Mesenchymal stem cell (in vitro differentiated cells and primary cell): ENCODE results near the gene CTXN3.
A peak's percentile ranks its signal among the peaks of the same experiment; 100 is the strongest.
"Not testable (repeated sequence)": the region's sequence is repeated elsewhere in the genome, so short reads cannot be mapped to it uniquely, and the experiment has no call there.

Experiments
- DNase-seq: peaks from one replicate; pipeline ENCODE4 v3.0.0-alpha.2; 2013
- H2AFZ ChIP-seq: one replicate; pipeline ENCODE4 v1.6.1; 2013; ENCODE audit warnings: low read depth, mild to moderate bottlenecking, control low read depth, inconsistent platforms, low read length, moderate library complexity
- H2AK5ac ChIP-seq: 2 replicates; pipeline ENCODE4 v1.6.1; 2013; ENCODE audit warnings: low read length, moderate library complexity, mild to moderate bottlenecking, inconsistent platforms; ENCODE audit not compliant: severe bottlenecking
- H2BK120ac ChIP-seq: one replicate; pipeline ENCODE4 v1.6.1; 2013; ENCODE audit warnings: low read depth, mild to moderate bottlenecking, inconsistent platforms, low read length, moderate library complexity
- H2BK12ac ChIP-seq, 2 experiments: one replicate each; pipeline ENCODE4 v1.6.1; 2013; ENCODE audit warnings: inconsistent platforms in 2 of 2, low read length in 2 of 2, mild to moderate bottlenecking in 2 of 2, moderate library complexity in 2 of 2, control low read depth in 1 of 2
- H2BK15ac ChIP-seq: one replicate; pipeline ENCODE4 v1.6.1; 2013; ENCODE audit warnings: mild to moderate bottlenecking, low read depth, inconsistent platforms; ENCODE audit not compliant: poor library complexity, severe bottlenecking
- H2BK5ac ChIP-seq: 2 replicates; pipeline ENCODE4 v1.6.1; 2013; ENCODE audit warnings: low read depth, mild to moderate bottlenecking, low read length, control low read depth, inconsistent platforms; ENCODE audit not compliant: poor library complexity, severe bottlenecking
- H3K14ac ChIP-seq, 2 experiments: one replicate each; pipeline ENCODE4 v1.6.1; 2013; ENCODE audit warnings: inconsistent platforms in 2 of 2, low read length in 2 of 2, control low read depth in 1 of 2, mild to moderate bottlenecking in 1 of 2, moderate library complexity in 1 of 2
- H3K18ac ChIP-seq, 2 experiments: one replicate each; pipeline ENCODE4 v1.6.1; 2013; ENCODE audit warnings: inconsistent platforms in 2 of 2, low read length in 2 of 2, control low read depth in 1 of 2, low read depth in 1 of 2, mild to moderate bottlenecking in 1 of 2
- H3K23ac ChIP-seq, 2 experiments: one replicate each; pipeline ENCODE4 v1.6.1; 2013; ENCODE audit warnings: inconsistent platforms in 2 of 2, low read length in 2 of 2, mild to moderate bottlenecking in 2 of 2, moderate library complexity in 2 of 2, control low read depth in 1 of 2
- H3K27ac ChIP-seq: 2 replicates; pipeline ENCODE4 v1.5.1; 2013; ENCODE audit warnings: mild to moderate bottlenecking, moderate library complexity, low read length, control low read depth, inconsistent platforms; ENCODE audit not compliant: poor library complexity, severe bottlenecking
- H3K27me3 ChIP-seq, 2 experiments: 2 replicates each; pipeline versions ENCODE4 v1.6.1 to v1.7.0; 2013; ENCODE audit warnings: low read length in 2 of 2, mild to moderate bottlenecking in 2 of 2, moderate library complexity in 2 of 2, control low read depth in 1 of 2, inconsistent platforms in 1 of 2; ENCODE audit not compliant: control insufficient read depth in 1 of 2, insufficient read depth in 1 of 2
- H3K36me3 ChIP-seq, 2 experiments: 2 replicates each; pipeline versions ENCODE4 v1.6.1 to v1.7.0; 2013; ENCODE audit warnings: low read length in 2 of 2, control low read depth in 1 of 2, inconsistent platforms in 1 of 2, low read depth in 1 of 2, mild to moderate bottlenecking in 1 of 2; ENCODE audit not compliant: insufficient read depth in 2 of 2, control insufficient read depth in 1 of 2
- H3K4ac ChIP-seq, 2 experiments: one replicate each; pipeline ENCODE4 v1.6.1; 2013; ENCODE audit warnings: inconsistent platforms in 2 of 2, low read length in 2 of 2, mild to moderate bottlenecking in 2 of 2, moderate library complexity in 2 of 2, control low read depth in 1 of 2, low read depth in 1 of 2
- H3K4me1 ChIP-seq: 2 replicates; pipeline ENCODE4 v1.6.1; 2013; ENCODE audit warnings: low read depth, low read length, control low read depth; ENCODE audit not compliant: control insufficient read depth, insufficient read depth
- H3K4me2 ChIP-seq: 2 replicates; pipeline ENCODE4 v1.6.1; 2013; ENCODE audit warnings: low read length, mild to moderate bottlenecking, inconsistent platforms; ENCODE audit not compliant: poor library complexity, severe bottlenecking
- H3K4me3 ChIP-seq, 2 experiments: 2 replicates each; pipeline versions ENCODE4 v1.5.1 to v1.7.0; 2013; ENCODE audit warnings: low read length in 2 of 2, mild to moderate bottlenecking in 2 of 2, control low read depth in 1 of 2, low read depth in 1 of 2; ENCODE audit not compliant: insufficient read depth in 1 of 2
- H3K79me1 ChIP-seq: replicated peaks from 2 replicates; pipeline ENCODE4 v1.6.1; 2013; ENCODE audit warnings: mild to moderate bottlenecking, control low read depth, low read length, inconsistent platforms; ENCODE audit not compliant: poor library complexity, severe bottlenecking
- H3K9ac ChIP-seq: 2 replicates; pipeline ENCODE4 v1.7.0; 2013; ENCODE audit warnings: mild to moderate bottlenecking, low read length, moderate library complexity
- H3K9me3 ChIP-seq: 2 replicates; pipeline ENCODE4 v1.7.0; 2013; ENCODE audit warnings: mild to moderate bottlenecking, low read length; ENCODE audit not compliant: control insufficient read depth
- H4K8ac ChIP-seq: one replicate; pipeline ENCODE4 v1.6.1; 2013; ENCODE audit warnings: inconsistent platforms, mild to moderate bottlenecking, low read length, moderate library complexity
- H4K91ac ChIP-seq: one replicate; pipeline ENCODE4 v1.6.1; 2013; ENCODE audit warnings: mild to moderate bottlenecking, low read length, inconsistent platforms
- WGBS: methylation state at CpG from one replicate; pipeline ENCODE4 v1.1.7; 2013; ENCODE audit warnings: mixed read lengths; 5-methylcytosine and 5-hydroxymethylcytosine counted together

Gene CTXN3

DNA sequence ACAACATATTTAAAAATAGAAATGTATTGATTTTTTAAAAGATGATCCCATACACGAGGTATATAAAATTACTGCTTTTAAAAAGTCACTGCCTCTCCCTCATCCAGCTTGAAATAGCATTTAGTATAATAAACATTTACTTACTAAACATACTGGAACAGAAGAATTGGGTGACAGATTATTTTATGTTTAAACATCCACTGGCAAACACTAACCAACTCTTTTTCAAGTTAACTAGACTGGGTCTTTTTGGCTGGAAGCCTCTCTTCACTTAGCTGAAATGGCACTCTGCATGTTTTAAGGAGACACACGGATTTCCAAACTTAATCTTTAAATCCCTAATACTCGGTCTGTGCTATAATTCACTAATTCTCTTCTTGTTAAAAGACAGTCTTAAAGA is 19.0 kb downstream of the CTXN3 start:
- no peak overlapping the region for H3K18ac ChIP-seq

GRCh38 chr5:127671218-127671617 is 22.3 kb downstream of the CTXN3 start:
- no peaks in the 10 kb centered on the region for H3K36me3 ChIP-seq
- H2BK12ac ChIP-seq, result no peak overlapping the region
- no peak overlapping the region for H4K91ac ChIP-seq
- no peak overlapping the region for H2AK5ac ChIP-seq
- H3K4ac ChIP-seq, result no peak overlapping the region
- no peak overlapping the region for H2BK5ac ChIP-seq
- no peak overlapping the region for H3K27ac ChIP-seq
- WGBS, result 84% methylated on average over 6 of the region's 6 CpGs
- no peak overlapping the region for H2BK15ac ChIP-seq
- no peaks in the 10 kb centered on the region for H3K79me1 ChIP-seq
- no peak overlapping the region for H3K4me2 ChIP-seq
- no peak overlapping the region for H3K14ac ChIP-seq
- H3K9ac ChIP-seq, result no peak overlapping the region
- H3K27me3 ChIP-seq, result no peaks in the 10 kb centered on the region
- no peaks in the 10 kb centered on the region for H3K9me3 ChIP-seq
- H2AFZ ChIP-seq, result no peak overlapping the region
- DNase-seq, result no peak
- H3K18ac ChIP-seq, result no peak overlapping the region
- peaks cover 5% of the 10 kb centered on the region for H3K4me1 ChIP-seq
- no peak overlapping the region for H4K8ac ChIP-seq
- no peak overlapping the region for H3K23ac ChIP-seq
- H2BK120ac ChIP-seq, result no peak overlapping the region
- no peak overlapping the region for H3K4me3 ChIP-seq

More for the DNA sequence above, 19.0 kb downstream of the CTXN3 start:
- DNase-seq, result no peak
- no peak overlapping the region for H2AK5ac ChIP-seq
- no peaks in the 10 kb centered on the region for H3K9me3 ChIP-seq
- no peaks in the 10 kb centered on the region for H3K36me3 ChIP-seq
- peaks cover 5% of the 10 kb centered on the region for H3K4me1 ChIP-seq
- no peaks in the 10 kb centered on the region for H3K27me3 ChIP-seq
- H2AFZ ChIP-seq, result no peak overlapping the region
- WGBS, result no CpG with 5 or more reads among the region's 3 CpGs
- H3K23ac ChIP-seq, result no peak overlapping the region
- H3K27ac ChIP-seq, result no peak overlapping the region
- H2BK5ac ChIP-seq, result no peak overlapping the region
- H4K8ac ChIP-seq, result no peak overlapping the region
- no peak overlapping the region for H3K9ac ChIP-seq
- H2BK12ac ChIP-seq, result no peak overlapping the region
- no peak overlapping the region for H3K4me2 ChIP-seq
- no peak overlapping the region for H3K4me3 ChIP-seq
- no peaks in the 10 kb centered on the region for H3K79me1 ChIP-seq
- H4K91ac ChIP-seq, result no peak overlapping the region
- H2BK15ac ChIP-seq, result no peak overlapping the region
- H3K4ac ChIP-seq, result no peak overlapping the region
- H3K14ac ChIP-seq, result no peak overlapping the region
- no peak overlapping the region for H2BK120ac ChIP-seq

DNA sequence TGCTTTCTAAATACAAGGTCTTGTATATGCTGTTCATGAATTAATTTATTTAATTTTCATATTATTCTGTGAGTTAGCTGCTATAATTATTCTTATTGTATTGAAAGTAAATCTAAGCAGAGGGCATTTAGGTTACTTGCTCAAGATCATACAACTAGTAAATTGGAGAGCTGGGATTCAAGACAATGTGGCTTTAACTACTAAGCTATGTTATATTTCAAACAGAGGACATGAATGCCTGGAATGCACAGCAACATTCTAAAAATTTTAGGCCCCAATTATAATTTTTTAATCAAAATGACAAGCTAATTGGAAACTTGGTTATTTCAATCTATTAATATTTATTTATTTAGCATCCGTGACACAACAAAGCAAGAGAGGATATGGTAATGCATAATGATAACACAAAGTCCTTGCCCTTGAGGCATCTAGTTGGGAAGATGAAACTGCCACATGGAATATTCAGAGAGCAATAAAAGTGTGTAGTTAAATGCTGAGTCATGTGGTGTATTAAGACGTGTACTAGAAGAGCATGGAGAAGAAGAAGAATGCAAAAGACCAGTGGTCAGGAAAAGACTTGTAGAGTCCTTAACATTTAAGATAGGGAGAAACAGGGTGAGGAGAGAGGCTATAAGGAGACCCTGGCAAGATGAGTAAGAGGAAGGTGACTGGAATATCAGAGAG is 24.4 kb downstream of the CTXN3 start:
- Histone ChIP-seq H3K4me2 (no peak overlapping the region), H3K4ac (no peak overlapping the region), H3K27ac (no peak overlapping the region), H3K27me3 (no peaks in the 10 kb centered on the region), H3K14ac (no peak overlapping the region), H3K9ac (no peak overlapping the region), H3K9me3 (no peaks in the 10 kb centered on the region), H3K4me3 (no peak overlapping the region), H2BK15ac (no peak overlapping the region), H2BK12ac (no peak overlapping the region), H3K36me3 (no peaks in the 10 kb centered on the region), H2BK5ac (no peak overlapping the region), H3K4me1 (peaks cover 5% of the 10 kb centered on the region), H3K23ac (no peak overlapping the region), H3K18ac (no peak overlapping the region), H2AFZ (no peak overlapping the region), H4K91ac (no peak overlapping the region), H4K8ac (no peak overlapping the region), H3K79me1 (no peaks in the 10 kb centered on the region), H2AK5ac (no peak overlapping the region), H2BK120ac (no peak overlapping the region)
- WGBS, result 56% methylated on average over 2 of the region's 2 CpGs
- DNase-seq, result peak; percentile 16

GRCh38 chr5:127676951-127677350 is 28.1 kb downstream of the CTXN3 start:
- H2BK15ac ChIP-seq, H3K4me1 ChIP-seq, H3K27me3 ChIP-seq, H3K9ac ChIP-seq, H3K14ac ChIP-seq, H3K27ac ChIP-seq, H4K8ac ChIP-seq, H3K18ac ChIP-seq, H2AK5ac ChIP-seq, H3K23ac ChIP-seq, H3K4me2 ChIP-seq, H3K9me3 ChIP-seq, H4K91ac ChIP-seq, H3K36me3 ChIP-seq, H3K4ac ChIP-seq, DNase-seq, H3K4me3 ChIP-seq, H2BK12ac ChIP-seq, H2BK120ac ChIP-seq, H3K79me1 ChIP-seq, H2BK5ac ChIP-seq, H2AFZ ChIP-seq: not testable (repeated sequence)
